Measurements from ENCODE around the gene NELFA. TPM values are rescaled to one million over a fixed set of nuclear protein-coding genes. Genes with fewer than 3 reads are reported as not detected.

The NELFA gene
- total and polyA plus RNA-seq, 8 donors = 5.8 to 82.9 (median 20.1) TPM

GRCh38 chr4:1991596-1992434 is 17.0 kb downstream of the NELFA start:
- Histone ChIP-seq H3K9me3 (peaks cover 0 to 2% (median 0%) of the 10 kb centered on the region in 4 donors), H3K36me3 (peaks cover 30 to 49% (median 47%) of the 10 kb centered on the region in 4 donors), H3K4me3 (no peak overlapping the region), H3K4me1 (peaks cover 0 to 19% (median 14%) of the 10 kb centered on the region in 4 donors), H3K27ac (peak overlapping the region in 2 of 5 donors; percentile 22 to 31), H3K27me3 (no peaks in the 10 kb centered on the region)
- DNase-seq = peak; percentile 69 to 80
- TF ChIP-seq POLR2AphosphoS5 (IDR thresholded peaks at IDR 0.05) = peak in 1 of 3 donors; percentile 23
- no peak for TF ChIP-seq EP300 (IDR thresholded peaks at IDR 0.05)
- intact Hi-C loops (cut with DNase I; ENCODE audit: low total_unique reads) = no loop called here
- 72 to 92% (median 81%) methylated on average over 20 to 37 of the region's 37 CpGs for WGBS, 5 donors

- H3K4me1 ChIP-seq = peaks cover 0 to 19% (median 14%) of the 10 kb centered on the region in 4 donors
- WGBS, 5 donors = 92 to 97% (median 94%) methylated on average over 11 of the region's 11 CpGs
Measured at GRCh38 chr4:1991087-1991486, 17.7 kb downstream of the NELFA start.

GRCh38 chr4:1990676-1991075 is 18.1 kb downstream of the NELFA start:
- TF ChIP-seq CTCF (IDR thresholded peaks at IDR 0.05) = no peak
- TF ChIP-seq EP300 (IDR thresholded peaks at IDR 0.05) = no peak
- intact Hi-C loops (cut with DNase I; ENCODE audit: low total_unique reads) = no loop called here
- Histone ChIP-seq H3K9me3 (no peaks in the 10 kb centered on the region), H3K4me1 (peaks cover 0 to 19% (median 14%) of the 10 kb centered on the region in 4 donors), H3K27me3 (no peaks in the 10 kb centered on the region), H3K27ac (no peak overlapping the region), H3K36me3 (peaks cover 42 to 60% (median 58%) of the 10 kb centered on the region in 4 donors), H3K4me3 (no peak overlapping the region)
- DNase-seq = no peak
- WGBS, 5 donors = 89 to 97% (median 91%) methylated on average over 5 of the region's 5 CpGs

More at GRCh38 chr4:1991087-1991486, 17.7 kb downstream of the NELFA start:
- Histone ChIP-seq H3K9me3 (no peaks in the 10 kb centered on the region), H3K27ac (no peak overlapping the region), H3K36me3 (peaks cover 38 to 56% (median 54%) of the 10 kb centered on the region in 4 donors), H3K4me3 (no peak overlapping the region), H3K27me3 (no peaks in the 10 kb centered on the region)
- intact Hi-C loops (cut with DNase I; ENCODE audit: low total_unique reads) = no loop called here
- no peak for DNase-seq
- TF ChIP-seq POLR2A (IDR thresholded peaks at IDR 0.05) (no peak), POLR2AphosphoS5 (IDR thresholded peaks at IDR 0.05) (no peak), CTCF (IDR thresholded peaks at IDR 0.05) (no peak), EP300 (IDR thresholded peaks at IDR 0.05) (no peak)

GRCh38 chr4:1990348-1990645 is 18.5 kb downstream of the NELFA start:
- intact Hi-C loops (cut with DNase I; ENCODE audit: low total_unique reads) = no loop called here
- Histone ChIP-seq H3K4me3 (no peak overlapping the region), H3K9me3 (no peaks in the 10 kb centered on the region), H3K27ac (no peak overlapping the region), H3K27me3 (no peaks in the 10 kb centered on the region), H3K36me3 (peaks cover 45 to 64% (median 62%) of the 10 kb centered on the region in 4 donors), H3K4me1 (peaks cover 0 to 19% (median 14%) of the 10 kb centered on the region in 4 donors)
- 58 to 93% (median 89%) methylated on average over 3 to 10 of the region's 10 CpGs for WGBS, 5 donors
- no peak for TF ChIP-seq CTCF (IDR thresholded peaks at IDR 0.05)
- no peak for TF ChIP-seq POLR2AphosphoS5 (IDR thresholded peaks at IDR 0.05)
- TF ChIP-seq EP300 (IDR thresholded peaks at IDR 0.05) = no peak
- TF ChIP-seq POLR2A (IDR thresholded peaks at IDR 0.05) = no peak
- no peak for DNase-seq
